K562 (cell line): ENCODE results near the gene TXNRD2. TPM values are rescaled to one million over a fixed set of nuclear protein-coding genes. Genes with fewer than 3 reads are reported as not detected.

ENCODE experiments used
- CREB3L1 ChIP-seq: fragments of 450-650 bp; IDR thresholded peaks from 2 replicates; pipeline ENCODE4 v1.6.1; 2014; ENCODE audit warnings: low read depth, mild to moderate bottlenecking, moderate library complexity, borderline replicate concordance
- E4F1 ChIP-seq: fragments of 250-450 bp; sonication (Bioruptor Pico); IDR thresholded peaks from 2 replicates; pipeline ENCODE4 v1.5.0; 2021; ENCODE audit warnings: mild to moderate bottlenecking, borderline replicate concordance
- ELF2 ChIP-seq: fragments of 250-450 bp; sonication (Bioruptor Pico); IDR thresholded peaks from 2 replicates; pipeline ENCODE4 v1.5.0; 2021; ENCODE audit warnings: mild to moderate bottlenecking
- ELF4 ChIP-seq: fragments of 450-650 bp; formaldehyde crosslinking; IDR thresholded peaks from 2 replicates; pipeline ENCODE4 v1.4.0; 2022; ENCODE audit warnings: missing genetic modification characterization
- ETV6 ChIP-seq, 3 experiments: fragments of 150-350 bp in 1 of 3; sonication (generic) in 1 of 3; formaldehyde crosslinking in 1 of 3; IDR thresholded peaks; 2 replicates each; pipeline versions ENCODE4 v1.6.1 to v1.8.0; 2014 to 2022; ENCODE audit warnings: borderline replicate concordance in 2 of 3, low read depth in 2 of 3, antibody characterized with exemption in 1 of 3, low read length in 1 of 3, mild to moderate bottlenecking in 1 of 3, missing genetic modification reagents in 1 of 3
- KLF10 ChIP-seq: fragments of 250-450 bp; sonication (Bioruptor Pico); IDR thresholded peaks from 2 replicates; pipeline ENCODE4 v1.6.1; 2021; ENCODE audit warnings: matching md5 sums
- KLF13 ChIP-seq: fragments of 450-650 bp; IDR thresholded peaks from 2 replicates; pipeline ENCODE4 v1.6.1; 2016; ENCODE audit warnings: missing genetic modification characterization, low read depth, mild to moderate bottlenecking, missing compliant biosample characterization, moderate library complexity, borderline replicate concordance
- MBD2 ChIP-seq: sonication (generic); IDR thresholded peaks from 2 replicates; pipeline ENCODE4 v1.6.1; 2016; ENCODE audit warnings: low read depth, borderline replicate concordance
- MYNN ChIP-seq, 2 experiments: sonication (generic); formaldehyde crosslinking in 1 of 2; IDR thresholded peaks; 2 replicates each; pipeline versions ENCODE4 v1.5.0 to v1.6.1; 2016 to 2020; ENCODE audit warnings: antibody characterized with exemption in 1 of 2, missing genetic modification reagents in 1 of 2
- PTBP1 ChIP-seq: fragments of 200-400 bp; formaldehyde crosslinking; IDR thresholded peaks from 2 replicates; pipeline ENCODE4 v1.6.1; 2017; ENCODE audit warnings: low read depth, low read length
- PYGO2 ChIP-seq: fragments of 450-650 bp; IDR thresholded peaks from 2 replicates; pipeline ENCODE4 v1.6.1; 2016; ENCODE audit warnings: mild to moderate bottlenecking, missing genetic modification characterization, moderate library complexity, missing compliant biosample characterization
- RNF219 ChIP-seq: fragments of 250-450 bp; sonication (Bioruptor Pico); IDR thresholded peaks from 2 replicates; pipeline ENCODE4 v1.5.0; 2022; ENCODE audit warnings: mild to moderate bottlenecking
- SMARCA5 ChIP-seq: fragments of 450-650 bp; IDR thresholded peaks from 2 replicates; pipeline ENCODE4 v1.6.1; 2016
- STAT5A ChIP-seq: IDR thresholded peaks from 2 replicates; pipeline ENCODE4 v1.6.1; 2012; ENCODE audit warnings: low read length, inconsistent platforms, borderline replicate concordance
- USF2 ChIP-seq: sonication (generic); formaldehyde crosslinking; IDR thresholded peaks from 2 replicates; pipeline ENCODE4 v1.5.0; 2020; ENCODE audit warnings: missing genetic modification reagents
- XRCC5 ChIP-seq: fragments of 200-400 bp; formaldehyde crosslinking; IDR thresholded peaks from 2 replicates; pipeline ENCODE4 v1.6.1; 2017; ENCODE audit warnings: low read depth, mild to moderate bottlenecking, low read length
- ZNF655 ChIP-seq: fragments of 250-450 bp; sonication (Bioruptor Pico); IDR thresholded peaks from 2 replicates; pipeline ENCODE4 v1.5.0; 2021
- ZNF76 ChIP-seq: fragments of 250-450 bp; sonication (Bioruptor Pico); IDR thresholded peaks from 2 replicates; pipeline ENCODE4 v1.4.0; 2020; ENCODE audit warnings: mild to moderate bottlenecking, moderate library complexity, borderline replicate concordance
- polyA plus RNA-seq, 8 experiments: library from polyadenylated mRNA; depleted of rRNA in 4 of 8; stranded (reverse) in 5 of 8; unstranded in 3 of 8; fragments of >200 nt; fragmentation: Nextera tagmentation in 2 of 8; fragmentation: Illumina TruSeq in 1 of 8; extraction: Ambion mirVana in 2 of 8; extraction: Trizol in 1 of 8; gene quantifications; 2 replicates each; pipeline versions ENCODE4 v1.2.1 to v1.2.3, GENCODE V29; 2011 to 2014; ENCODE audit warnings: inconsistent platforms in 1 of 8, missing spikeins in 1 of 8
- total RNA-seq, 7 experiments: library from RNA; depleted of rRNA in 6 of 7; stranded (reverse); fragments of >200 nt in 6 of 7; fragmentation: Illumina TruSeq in 2 of 7; extraction: Trizol in 2 of 7; gene quantifications; 2 replicates each; pipeline versions ENCODE4 v1.2.1 to v1.2.3, GENCODE V29; 2011 to 2021; ENCODE audit warnings: low replicate concordance in 1 of 7

The TXNRD2 gene
- total and polyA plus RNA-seq, 9 of the 15 experiments (the other 6 are each of a cell fraction or from before 2014, with no cell fraction given), result 3.3 to 80.2 (median 49.4) TPM

GRCh38 chr22:19970479-19971275 lies 29.1 kb upstream of the TXNRD2 start (continued):
- no peak for TF ChIP-seq CREB3L1
- TF ChIP-seq STAT5A, result no peak; the same call in 1 of the 2 replicates
- TF ChIP-seq KLF13, result no peak; the same call in 1 of the 2 replicates
- TF ChIP-seq E4F1, result no peak
- no peak for TF ChIP-seq ETV6 (IDR thresholded peaks at IDR 0.05; ENCODE audit: borderline replicate concordance in 1 of 2, low read depth in 2 of 2, low read length in 1 of 2)
- TF ChIP-seq ETV6 (CRISPR knock-in tag; IDR thresholded peaks at IDR 0.05; ENCODE audit: borderline replicate concordance), result no peak
- TF ChIP-seq XRCC5, result no peak
- TF ChIP-seq ZNF655 (CRISPR knock-in tag), result no peak
- TF ChIP-seq ELF2 (CRISPR knock-in tag), result 0 out of 2 replicates have a peak, but pooled peaks have one; percentile 58
- no peak for TF ChIP-seq PYGO2
- TF ChIP-seq USF2 (CRISPR knock-in tag), result no peak
- TF ChIP-seq RNF219 (CRISPR knock-in tag), result no peak
- TF ChIP-seq ZNF76 (CRISPR knock-in tag), result no peak; the same call in 1 of the 2 replicates
- peak; percentile 96 for TF ChIP-seq MYNN (IDR thresholded peaks at IDR 0.05)
- TF ChIP-seq MYNN (CRISPR knock-in tag; IDR thresholded peaks at IDR 0.05), result no peak
- TF ChIP-seq PTBP1, result peak; percentile 54; the same call in 1 of the 2 replicates
- peak; percentile 64; the same call in 1 of the 2 replicates for TF ChIP-seq ELF4 (CRISPR knock-in tag)
- TF ChIP-seq KLF10 (CRISPR knock-in tag), result peak; percentile 5; the same call in 1 of the 2 replicates
- no peak for TF ChIP-seq MBD2
- TF ChIP-seq SMARCA5, result peak; percentile 38; the same call in 1 of the 2 replicates
